ENCODE measurements around the gene EMP2. TPM values are rescaled to one million over a fixed set of nuclear protein-coding genes. Genes with fewer than 3 reads are reported as not detected.

The EMP2 gene
- total RNA-seq, 1 experiment from 2014 or later = 14.4 TPM

- Histone ChIP-seq H4K8ac (replicated peaks; ENCODE audit: insufficient read length, low read depth, low read length) (no peak overlapping the region), H2AK5ac (ENCODE audit: insufficient read length, low read length) (no peak overlapping the region), H3K9ac (ENCODE audit: extremely low read depth, insufficient read length, low read length) (no peak overlapping the region), H3K14ac (ENCODE audit: insufficient read depth, low read length) (no peak overlapping the region), H2AFZ (ENCODE audit: low read length) (no peak overlapping the region), H2BK15ac (ENCODE audit: low read depth, low read length) (no peak overlapping the region), H3K9me3 (ENCODE audit: control insufficient read depth, low read depth, low read length) (no peaks in the 10 kb centered on the region), H3K4me1 (ENCODE audit: insufficient read depth, low read length) (no peaks in the 10 kb centered on the region; the same call in 1 of the 2 replicates), H3K79me1 (ENCODE audit: insufficient read depth, low read depth, low read length, poor library complexity, severe bottlenecking) (no peaks in the 10 kb centered on the region), H2BK5ac (ENCODE audit: insufficient read length, low read length) (no peak overlapping the region), H3K4ac (ENCODE audit: low read depth, low read length) (no peak overlapping the region), H3T11ph (ENCODE audit: low read length) (no peak overlapping the region), H3K23me2 (ENCODE audit: insufficient read length, low read depth, low read length, poor library complexity, severe bottlenecking) (no peaks in the 10 kb centered on the region), H3K23ac (ENCODE audit: insufficient read length, low read depth, low read length) (no peak overlapping the region), H4K91ac (ENCODE audit: insufficient read length, low read depth, low read length) (no peak overlapping the region), H3K18ac (ENCODE audit: insufficient read length, low read depth, low read length) (no peak overlapping the region), H3K27me3 (ENCODE audit: insufficient read depth, low read length) (no peaks in the 10 kb centered on the region), H2BK120ac (ENCODE audit: low read depth, low read length, poor library complexity, severe bottlenecking) (no peak overlapping the region), H3K27ac (ENCODE audit: insufficient read length, low read depth, low read length) (no peak overlapping the region), H4K5ac (ENCODE audit: insufficient read length, low read depth, low read length) (no peak overlapping the region), H3K4me2 (ENCODE audit: insufficient read depth, insufficient read length, low read length) (no peak overlapping the region), H4K20me1 (ENCODE audit: control insufficient read depth, insufficient read depth, insufficient read length) (no peaks in the 10 kb centered on the region), H3K56ac (ENCODE audit: insufficient read length, low read depth, low read length) (no peak overlapping the region), H2BK12ac (ENCODE audit: insufficient read length, low read depth, low read length) (no peak overlapping the region), H2BK20ac (ENCODE audit: low read depth, low read length, poor library complexity, severe bottlenecking) (no peak overlapping the region), H3K79me2 (ENCODE audit: insufficient read depth, low read length) (no peaks in the 10 kb centered on the region)
- WGBS (ENCODE audit: extremely low coverage, insufficient read length, low lambda C conversion rate) = no CpG with 5 or more reads among the region's 9 CpGs
- H3K4me3 Mint-ChIP-seq = no peak overlapping the region
- H3K27me3 Mint-ChIP-seq (ENCODE audit: low read depth) = peaks cover 2% of the 10 kb centered on the region; the same call in 1 of the 2 replicates
- no peak overlapping the region for H3K27ac Mint-ChIP-seq
- TF ChIP-seq CTCF (conservative IDR thresholded peaks at IDR 0.05) = no peak
- H3K36me3 Mint-ChIP-seq (ENCODE audit: insufficient read depth in 1 of 3, low read depth in 3 of 3) = no peaks in the 10 kb centered on the region
- no peak for DNase-seq
- peaks cover 3 to 9% of the 10 kb centered on the region in 2 experiments; a peak in 3 of 4 replicates for H3K4me1 Mint-ChIP-seq
- no peaks in the 10 kb centered on the region for H3K9me3 Mint-ChIP-seq
Measured at GRCh38 chr16:10594312-10594950, 14.0 kb upstream of the EMP2 start.

All from H9 (cell line).